GM12864 (cell line): ENCODE results near the gene CNBD2.

ENCODE experiments used
- DNase-seq: peaks from one replicate; pipeline ENCODE4 v3.0.0-alpha.2; 2011; ENCODE audit warnings: low read depth
- H3K4me3 ChIP-seq: 2 replicates; pipeline ENCODE4 v1.5.1; 2011; ENCODE audit warnings: mild to moderate bottlenecking, low read depth, low read length, control low read depth
- TF ChIP-seq, protein P1 (sequence below): IDR thresholded peaks from 2 replicates; pipeline ENCODE4 v1.5.1; 2011; ENCODE audit warnings: low read depth, mild to moderate bottlenecking, moderate library complexity, low read length, control low read depth, inconsistent platforms; ENCODE audit errors: missing control alignments

Gene CNBD2

DNA sequence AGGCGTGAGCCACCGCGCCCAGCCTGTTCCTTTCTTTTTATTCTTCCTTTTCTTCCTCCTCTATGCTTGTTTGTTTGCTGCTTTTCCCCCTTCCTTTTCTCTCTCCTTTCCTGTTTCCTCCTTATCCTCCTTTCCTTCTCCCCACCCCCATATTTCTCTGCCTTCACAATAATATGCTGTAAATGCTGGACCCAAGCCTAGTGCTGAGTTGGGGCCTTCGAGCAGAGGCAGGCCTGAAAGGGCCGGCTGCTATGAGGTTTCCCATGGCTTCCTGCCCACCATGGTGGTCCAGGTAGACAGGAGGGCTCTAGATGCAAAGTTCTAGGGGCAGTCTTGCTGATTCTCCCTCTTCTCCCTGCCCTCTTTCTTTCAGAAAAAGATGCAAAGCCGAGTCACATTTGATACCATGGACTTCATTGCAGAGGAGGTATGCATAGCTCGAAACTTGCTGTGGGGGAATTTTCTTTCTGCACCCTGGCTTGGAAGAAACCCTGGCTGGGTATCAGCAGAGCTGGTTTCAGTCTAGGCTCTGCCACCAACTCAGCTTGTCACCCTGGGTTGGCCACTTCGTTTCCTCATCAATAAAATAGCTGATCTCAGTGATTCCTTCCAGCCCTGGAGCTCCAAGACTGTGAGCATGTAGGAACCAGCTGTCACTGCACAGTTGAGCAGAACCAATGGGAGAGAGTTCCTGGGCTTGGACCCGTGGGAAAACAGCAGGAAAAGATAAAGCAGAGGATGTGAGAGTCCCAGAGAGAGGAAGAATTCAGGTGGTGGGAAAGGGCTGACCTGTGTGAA, 7.4 kb downstream of the CNBD2 start:
- no peak for DNase-seq
- TF ChIP-seq, protein P1, sequence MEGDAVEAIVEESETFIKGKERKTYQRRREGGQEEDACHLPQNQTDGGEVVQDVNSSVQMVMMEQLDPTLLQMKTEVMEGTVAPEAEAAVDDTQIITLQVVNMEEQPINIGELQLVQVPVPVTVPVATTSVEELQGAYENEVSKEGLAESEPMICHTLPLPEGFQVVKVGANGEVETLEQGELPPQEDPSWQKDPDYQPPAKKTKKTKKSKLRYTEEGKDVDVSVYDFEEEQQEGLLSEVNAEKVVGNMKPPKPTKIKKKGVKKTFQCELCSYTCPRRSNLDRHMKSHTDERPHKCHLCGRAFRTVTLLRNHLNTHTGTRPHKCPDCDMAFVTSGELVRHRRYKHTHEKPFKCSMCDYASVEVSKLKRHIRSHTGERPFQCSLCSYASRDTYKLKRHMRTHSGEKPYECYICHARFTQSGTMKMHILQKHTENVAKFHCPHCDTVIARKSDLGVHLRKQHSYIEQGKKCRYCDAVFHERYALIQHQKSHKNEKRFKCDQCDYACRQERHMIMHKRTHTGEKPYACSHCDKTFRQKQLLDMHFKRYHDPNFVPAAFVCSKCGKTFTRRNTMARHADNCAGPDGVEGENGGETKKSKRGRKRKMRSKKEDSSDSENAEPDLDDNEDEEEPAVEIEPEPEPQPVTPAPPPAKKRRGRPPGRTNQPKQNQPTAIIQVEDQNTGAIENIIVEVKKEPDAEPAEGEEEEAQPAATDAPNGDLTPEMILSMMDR, result no peak
- H3K4me3 ChIP-seq, result no peak overlapping the region

DNA sequence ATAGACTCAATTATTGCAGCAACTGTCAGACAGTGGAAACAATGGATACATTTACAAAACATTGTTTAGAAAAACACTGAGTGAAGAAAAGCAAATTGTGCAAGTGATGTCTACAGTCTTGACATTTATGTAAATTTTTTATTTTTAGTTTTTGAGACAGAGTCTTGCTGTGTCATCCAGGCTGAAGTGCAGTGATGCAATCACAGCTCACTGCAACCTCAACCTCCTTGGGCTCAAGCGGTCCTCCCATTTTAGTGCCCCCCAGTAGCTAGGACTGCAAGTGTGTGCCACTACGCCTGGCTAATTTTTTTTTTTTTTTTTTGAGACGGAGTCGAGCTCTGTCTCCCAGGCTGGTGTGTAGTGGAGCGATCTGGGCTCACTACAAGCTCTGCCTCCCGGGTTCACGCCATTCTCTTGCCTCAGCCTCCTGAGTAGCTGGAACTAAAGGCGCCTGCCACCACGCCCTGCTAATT, 9.7 kb downstream of the CNBD2 start:
- no peak overlapping the region for H3K4me3 ChIP-seq
- TF ChIP-seq, protein P1, result no peak

DNA sequence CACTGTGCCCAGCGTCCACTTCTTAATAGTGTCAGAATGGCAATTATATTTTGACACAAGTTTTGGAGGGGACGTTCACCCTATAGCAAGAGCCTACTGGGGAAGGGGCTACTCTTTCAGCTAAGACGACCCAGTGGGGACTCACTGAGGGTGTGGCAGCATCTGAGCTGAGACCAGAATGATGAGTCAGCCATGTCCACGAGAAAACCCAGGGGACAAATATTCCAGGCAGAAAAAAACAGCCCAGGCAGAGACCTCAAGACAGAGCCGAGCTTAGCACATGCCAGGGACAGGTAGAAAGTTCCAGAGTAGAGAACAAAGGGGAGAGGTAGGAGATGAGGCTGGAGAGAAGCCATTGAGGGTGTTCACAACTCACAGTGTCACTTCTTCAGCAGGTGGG, 11.2 kb downstream of the CNBD2 start:
- TF ChIP-seq, protein P1, result no peak
- H3K4me3 ChIP-seq, result no peak overlapping the region
- no peak for DNase-seq

More for the DNA sequence above, 9.7 kb downstream of the CNBD2 start:
- DNase-seq, result no peak

DNA sequence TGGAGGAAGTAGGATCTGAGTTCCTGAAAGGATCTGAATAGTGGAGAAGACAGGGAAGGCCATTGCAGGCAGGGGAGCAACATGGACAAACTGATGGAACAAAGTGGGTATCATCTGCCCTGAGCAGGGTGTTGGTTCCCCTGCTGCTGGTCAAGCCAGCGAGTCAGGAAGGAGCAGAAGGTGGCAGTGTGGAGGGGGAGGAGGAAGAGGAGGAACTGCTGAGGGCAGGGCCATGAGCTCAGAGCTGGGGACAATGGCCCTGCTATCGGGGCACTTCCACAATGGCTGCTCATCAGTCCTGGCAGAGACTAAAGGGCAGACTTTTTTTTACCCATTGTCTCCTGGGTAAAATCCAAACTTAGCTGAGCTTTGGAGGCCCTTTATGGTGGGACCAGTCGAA, 13.6 kb downstream of the CNBD2 start:
- no peak for DNase-seq
- no peak overlapping the region for H3K4me3 ChIP-seq
- TF ChIP-seq, protein P1, result no peak

DNA sequence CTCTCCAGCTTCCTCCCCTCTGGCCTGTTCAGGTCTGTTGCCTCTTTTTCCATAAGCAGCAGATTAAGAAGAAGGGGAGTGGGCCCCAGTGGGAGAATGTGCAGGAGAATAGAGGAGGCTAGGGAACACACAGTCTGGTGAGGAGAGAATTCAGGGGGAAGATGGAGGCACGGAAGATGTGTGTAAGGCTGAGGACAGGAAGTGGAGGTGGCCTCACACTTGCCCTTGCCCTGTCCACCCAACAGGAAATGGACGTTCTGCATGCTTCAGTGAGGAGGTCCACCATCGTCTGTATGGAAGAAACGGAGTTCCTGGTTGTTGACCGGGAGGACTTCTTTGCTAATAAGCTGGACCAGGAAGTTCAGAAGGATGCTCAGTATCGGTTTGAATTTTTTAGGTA, 16.0 kb downstream of the CNBD2 start:
- no peak for DNase-seq
- TF ChIP-seq, protein P1, result no peak
- H3K4me3 ChIP-seq, result no peak overlapping the region

DNA sequence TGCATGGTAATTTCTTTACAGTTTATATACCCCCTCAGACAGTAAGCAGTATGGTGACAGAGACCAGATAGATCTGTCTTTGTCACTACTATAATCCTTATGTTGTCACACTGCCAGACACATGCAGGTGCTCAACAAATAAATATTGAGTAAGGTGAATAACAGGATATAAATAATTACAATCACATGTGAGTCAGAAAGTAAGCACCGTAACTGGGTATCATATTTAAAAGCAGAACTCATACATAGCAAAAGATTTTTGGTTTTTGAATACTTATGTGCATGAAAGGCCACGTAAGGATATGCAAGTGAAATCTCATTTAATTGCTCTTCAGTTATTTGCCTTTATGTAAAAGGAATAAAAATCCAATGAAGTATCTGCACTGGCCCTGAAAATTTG, 17.4 kb downstream of the CNBD2 start:
- TF ChIP-seq, protein P1, result no peak
- no peak overlapping the region for H3K4me3 ChIP-seq
- DNase-seq, result no peak
